Activated CD4-positive, alpha-beta T cell treated with anti-CD3 and anti-CD28 coated beads, Interleukin-2, amount 50 U/mL, for 48 hours (primary cell): Measurements from ENCODE around the gene CACNA1B.
"Not testable (repeated sequence)": the region's sequence is repeated elsewhere in the genome, so short reads cannot be mapped to it uniquely, and the experiment has no call there.

ENCODE experiments used
- DNase-seq, 2 experiments: peaks; one replicate each; pipeline ENCODE4 v3.0.0-alpha.2; 2020

CACNA1B gene

DNA sequence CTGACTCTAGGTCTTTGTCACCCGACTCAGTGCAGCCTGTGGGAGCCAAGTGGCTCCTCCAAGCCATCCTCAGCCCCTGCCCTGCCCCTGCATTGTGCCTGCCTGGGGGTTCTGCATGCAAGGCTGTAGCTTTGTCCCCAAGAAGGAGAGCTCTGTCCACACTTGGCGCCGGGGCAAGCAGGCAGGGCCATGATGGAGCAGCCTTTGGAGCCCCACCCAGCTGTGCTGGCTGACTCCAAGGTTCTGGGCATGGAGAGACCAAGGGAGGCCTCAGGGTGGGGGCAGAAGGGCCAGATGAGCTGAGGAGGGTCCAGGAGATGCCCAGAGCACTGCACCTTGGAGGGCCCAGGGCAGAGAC, 226.2 kb downstream of the CACNA1B start:
- no peak for DNase-seq

GRCh38 chr9:138104251-138105122, 226.9 kb downstream of the CACNA1B start:
- no peak for DNase-seq

DNA sequence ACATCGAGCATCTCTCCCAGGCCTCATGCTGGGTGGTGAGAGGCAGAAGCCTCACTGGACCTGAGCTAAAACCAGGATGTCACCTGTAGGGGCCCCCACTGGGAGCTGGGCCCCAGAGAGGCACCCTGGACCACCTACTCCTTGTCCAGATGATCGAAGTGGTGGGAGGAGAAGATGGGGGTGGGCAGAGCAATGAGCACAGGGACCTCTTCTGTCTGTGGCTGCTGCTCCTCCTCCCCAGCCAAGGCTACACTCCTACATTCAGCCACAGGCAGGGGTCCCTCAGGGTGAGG, 227.5 kb downstream of the CACNA1B start:
- DNase-seq = no peak

- DNase-seq = no peak
Measured at GRCh38 chr9:138105561-138106505, 228.3 kb downstream of the CACNA1B start.

GRCh38 chr9:138107039-138107438, 229.5 kb downstream of the CACNA1B start:
- DNase-seq = not testable (repeated sequence)

DNA sequence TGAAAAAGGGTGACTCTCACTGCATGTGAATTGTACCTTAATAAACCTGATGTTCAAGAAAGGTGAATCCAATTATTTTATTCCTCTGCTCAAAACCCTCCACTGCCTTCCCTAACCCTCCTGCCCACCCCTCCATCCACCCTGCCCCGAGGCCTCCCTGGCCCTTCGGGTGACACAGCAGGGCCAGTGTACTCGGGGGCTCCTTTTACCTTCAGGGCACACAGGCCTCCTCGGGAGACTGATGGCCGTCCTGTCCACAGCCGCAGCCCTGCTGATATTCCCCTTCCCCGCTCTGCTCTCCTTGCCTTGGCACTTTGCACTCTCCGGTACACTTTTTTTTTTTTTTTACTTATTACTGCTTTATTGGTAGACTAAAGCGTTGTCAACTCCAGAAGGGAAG, 234.0 kb downstream of the CACNA1B start:
- DNase-seq = no peak

GRCh38 chr9:138112090-138112748, 234.6 kb downstream of the CACNA1B start:
- no peak for DNase-seq

DNA sequence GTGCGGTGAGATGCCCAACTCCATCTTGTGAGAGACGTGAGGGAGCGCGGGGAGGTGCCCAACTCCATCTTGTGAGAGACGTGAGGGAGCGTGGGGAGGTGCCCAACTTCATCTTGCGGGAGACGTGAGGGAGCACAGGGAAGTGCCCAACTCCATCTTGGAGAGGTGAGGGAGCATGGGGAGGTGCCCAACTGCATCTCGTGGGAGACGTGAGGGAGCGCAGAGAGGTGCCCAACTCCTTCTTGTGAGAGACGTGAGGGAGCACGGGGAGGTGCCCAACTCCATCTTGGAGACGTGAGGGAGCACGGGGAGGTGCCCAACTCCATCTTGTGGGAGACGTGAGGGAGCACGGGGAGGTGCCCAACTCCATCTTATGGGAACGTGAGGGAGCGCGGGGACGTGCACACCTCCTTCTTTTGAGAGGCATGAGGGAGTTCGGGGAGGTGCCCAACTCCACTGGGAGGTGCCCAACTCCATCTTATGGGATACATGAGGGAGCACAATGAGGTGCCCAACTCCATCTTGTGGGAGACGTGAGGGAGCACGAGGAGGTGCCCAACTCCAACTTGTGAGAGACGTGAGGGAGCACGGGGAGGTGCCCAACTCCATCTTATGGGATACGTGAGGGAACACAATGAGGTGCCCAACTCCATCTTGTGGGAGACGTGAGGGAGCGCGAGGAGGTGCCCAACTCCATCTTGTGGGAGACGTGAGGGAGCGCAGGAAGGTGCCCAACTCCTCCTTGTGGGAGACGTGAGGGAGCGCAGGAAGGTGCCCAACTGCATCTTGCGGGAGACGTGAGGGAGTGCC, 235.4 kb downstream of the CACNA1B start:
- DNase-seq = no peak

DNA sequence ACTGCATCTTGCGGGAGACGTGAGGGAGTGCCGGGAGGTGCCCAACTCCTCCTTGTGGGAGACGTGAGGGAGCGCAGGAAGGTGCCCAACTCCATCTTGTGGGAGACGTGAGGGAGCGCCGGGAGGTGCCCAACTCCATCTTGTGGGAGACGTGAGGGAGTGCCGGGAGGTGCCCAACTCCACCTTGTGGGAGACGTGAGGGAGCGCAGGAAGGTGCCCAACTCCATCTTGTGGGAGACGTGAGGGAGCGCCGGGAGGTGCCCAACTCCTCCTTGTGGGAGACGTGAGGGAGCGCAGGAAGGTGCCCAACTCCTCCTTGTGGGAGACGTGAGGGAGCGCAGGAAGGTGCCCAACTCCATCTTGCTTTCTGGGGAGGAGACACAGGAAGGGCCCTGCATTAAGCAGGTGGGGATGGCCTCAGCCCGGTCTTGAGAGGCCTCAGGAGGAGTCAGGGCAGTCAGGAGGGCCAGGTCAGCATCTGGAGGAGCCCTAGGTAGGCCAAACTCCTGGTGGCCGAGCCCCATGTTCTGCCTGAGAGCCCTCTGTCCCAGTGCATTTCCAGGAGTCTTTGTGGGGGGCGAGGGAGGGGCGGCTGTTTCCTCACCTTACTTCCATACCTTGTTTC, 236.2 kb downstream of the CACNA1B start:
- DNase-seq = not testable (repeated sequence)

DNA sequence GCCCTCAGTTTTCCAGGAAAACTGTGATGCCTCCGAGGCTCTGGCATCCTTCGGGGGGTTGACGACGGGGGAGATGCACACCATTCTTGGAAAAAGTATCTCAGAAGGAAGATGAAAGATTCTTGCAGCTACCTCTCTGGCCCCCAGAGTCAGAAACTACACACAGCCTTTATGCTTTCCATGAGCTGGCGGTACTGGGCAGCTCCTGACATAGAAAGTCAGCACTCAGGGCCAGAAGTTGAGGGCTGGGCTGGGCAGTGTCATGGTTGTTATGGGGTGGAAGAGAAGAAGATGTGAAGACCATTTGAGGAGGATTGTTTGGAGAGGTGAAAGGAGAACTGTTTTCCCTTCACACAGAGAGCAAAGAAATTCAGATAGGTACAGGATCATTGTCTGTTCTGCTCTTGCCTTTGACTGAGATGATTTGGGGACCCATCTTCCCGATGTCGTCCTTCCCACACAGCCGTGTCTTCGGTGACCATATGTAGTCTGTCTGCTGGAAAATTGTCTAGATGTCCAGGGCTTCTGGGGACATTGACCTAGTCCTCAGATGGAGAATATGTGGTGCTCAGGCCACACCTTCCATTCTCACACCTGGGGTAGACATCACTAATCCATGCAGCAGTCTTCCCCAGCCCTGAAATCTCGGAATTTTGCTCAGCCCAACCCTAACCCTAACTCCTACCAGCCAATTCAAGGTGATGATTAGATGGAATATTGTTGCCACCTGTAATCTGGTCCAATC, 237.1 kb downstream of the CACNA1B start:
- no peak for DNase-seq

- no peak for DNase-seq
Measured at GRCh38 chr9:138115506-138115905, 237.9 kb downstream of the CACNA1B start.

DNA sequence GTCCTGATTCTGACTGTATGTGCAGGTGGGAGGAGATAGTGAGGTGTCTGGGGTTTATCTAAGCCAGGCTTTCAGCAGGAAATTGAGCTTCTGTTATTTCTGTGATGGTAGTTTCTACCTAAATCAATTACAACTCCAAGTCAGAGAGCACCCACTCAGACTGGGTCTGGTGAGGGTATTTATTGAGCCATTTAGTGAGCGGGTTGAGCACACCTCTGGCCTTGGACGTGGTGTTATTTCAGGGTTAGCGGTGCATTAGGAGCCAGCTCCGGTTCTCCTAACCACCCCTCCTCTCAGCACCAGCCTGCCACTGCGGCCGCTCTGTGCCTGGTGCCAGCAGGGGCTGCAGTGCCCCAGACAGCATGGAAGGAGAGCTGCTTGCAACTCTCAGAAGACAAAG, 238.9 kb downstream of the CACNA1B start:
- no peak for DNase-seq

DNA sequence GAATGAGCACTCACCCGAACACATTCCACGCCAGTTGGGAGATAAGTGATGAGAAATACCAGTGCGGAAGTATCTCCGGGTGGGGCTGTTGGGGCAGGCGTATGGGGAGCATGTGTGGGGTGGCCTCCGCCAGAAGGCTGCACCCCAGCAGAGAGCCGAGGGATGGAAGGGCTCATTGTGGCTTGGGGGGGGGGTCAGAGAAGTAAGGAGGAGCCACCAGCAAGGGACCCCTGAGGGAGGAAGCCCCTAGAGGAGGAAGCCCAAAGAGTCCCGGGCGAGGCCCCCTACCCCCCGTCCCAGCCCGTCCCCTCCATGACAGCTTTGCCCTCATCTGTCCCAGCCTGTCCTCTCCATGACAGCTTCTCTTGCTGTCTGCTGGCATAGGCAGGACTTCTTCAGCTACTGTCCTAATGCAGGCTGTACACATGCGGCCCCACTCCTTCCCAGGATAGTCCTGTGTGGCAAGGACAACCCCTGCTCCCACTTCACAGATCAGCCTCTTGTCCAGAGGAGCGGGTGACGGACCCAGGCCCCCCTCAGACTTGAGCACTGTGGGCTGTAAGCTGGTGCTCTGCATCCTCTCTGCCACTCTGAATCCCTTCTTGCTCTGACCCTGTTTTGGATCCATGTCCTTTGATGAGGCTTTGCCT, 239.6 kb downstream of the CACNA1B start:
- no peak for DNase-seq

DNA sequence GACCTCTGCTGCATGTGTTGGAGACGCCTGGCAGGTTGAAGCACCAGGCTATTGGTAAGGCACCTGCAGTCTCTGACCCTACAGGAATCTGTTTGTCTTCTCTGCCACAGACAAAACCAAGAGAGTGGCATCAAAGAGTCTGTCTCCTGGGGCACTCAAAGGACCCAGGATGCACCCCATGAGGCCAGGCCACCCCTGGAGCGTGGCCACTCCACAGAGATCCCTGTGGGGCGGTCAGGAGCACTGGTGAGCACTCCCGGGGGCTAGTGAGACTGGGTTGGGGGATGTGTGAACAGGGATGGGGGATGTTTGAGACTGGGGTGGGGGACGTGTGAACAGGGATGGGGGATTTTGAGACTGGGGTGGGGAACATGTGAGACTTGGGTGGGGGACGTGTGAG, 240.3 kb downstream of the CACNA1B start:
- DNase-seq = no peak

- DNase-seq = no peak
Measured at GRCh38 chr9:138118601-138119071, 241.1 kb downstream of the CACNA1B start.

GRCh38 chr9:138119202-138120027, 241.8 kb downstream of the CACNA1B start:
- DNase-seq = no peak

- DNase-seq = no peak
Measured at GRCh38 chr9:138120072-138120471, 242.5 kb downstream of the CACNA1B start.

GRCh38 chr9:138120511-138121437, 243.2 kb downstream of the CACNA1B start:
- DNase-seq = no peak
